Measurements from ENCODE around the gene RPS6KL1. TPM values are rescaled to one million over a fixed set of nuclear protein-coding genes. Genes with fewer than 3 reads are reported as not detected.
A peak's percentile ranks its signal among the peaks of the same experiment; 100 is the strongest.

Gene RPS6KL1
- total RNA-seq, 1 donor from 2014 or later = 0.97 TPM

GRCh38 chr14:74948228-74949175 is 25.4 kb upstream of the RPS6KL1 start:
- Mint-ChIP-seq H3K27ac (ENCODE audit: unreplicated experiment) (no peak overlapping the region), H3K9me3 (ENCODE audit: unreplicated experiment) (no peaks in the 10 kb centered on the region), H3K4me3 (ENCODE audit: unreplicated experiment) (no peak overlapping the region), H3K36me3 (ENCODE audit: unreplicated experiment) (no peaks in the 10 kb centered on the region), H3K4me1 (ENCODE audit: unreplicated experiment) (peaks cover 10% of the 10 kb centered on the region), H3K27me3 (ENCODE audit: unreplicated experiment) (peaks cover 2% of the 10 kb centered on the region)
- DNase-seq (ENCODE audit: extremely low spot score, unreplicated experiment) = no peak
- no peak for TF ChIP-seq CTCF (IDR thresholded peaks at IDR 0.05)

DNA sequence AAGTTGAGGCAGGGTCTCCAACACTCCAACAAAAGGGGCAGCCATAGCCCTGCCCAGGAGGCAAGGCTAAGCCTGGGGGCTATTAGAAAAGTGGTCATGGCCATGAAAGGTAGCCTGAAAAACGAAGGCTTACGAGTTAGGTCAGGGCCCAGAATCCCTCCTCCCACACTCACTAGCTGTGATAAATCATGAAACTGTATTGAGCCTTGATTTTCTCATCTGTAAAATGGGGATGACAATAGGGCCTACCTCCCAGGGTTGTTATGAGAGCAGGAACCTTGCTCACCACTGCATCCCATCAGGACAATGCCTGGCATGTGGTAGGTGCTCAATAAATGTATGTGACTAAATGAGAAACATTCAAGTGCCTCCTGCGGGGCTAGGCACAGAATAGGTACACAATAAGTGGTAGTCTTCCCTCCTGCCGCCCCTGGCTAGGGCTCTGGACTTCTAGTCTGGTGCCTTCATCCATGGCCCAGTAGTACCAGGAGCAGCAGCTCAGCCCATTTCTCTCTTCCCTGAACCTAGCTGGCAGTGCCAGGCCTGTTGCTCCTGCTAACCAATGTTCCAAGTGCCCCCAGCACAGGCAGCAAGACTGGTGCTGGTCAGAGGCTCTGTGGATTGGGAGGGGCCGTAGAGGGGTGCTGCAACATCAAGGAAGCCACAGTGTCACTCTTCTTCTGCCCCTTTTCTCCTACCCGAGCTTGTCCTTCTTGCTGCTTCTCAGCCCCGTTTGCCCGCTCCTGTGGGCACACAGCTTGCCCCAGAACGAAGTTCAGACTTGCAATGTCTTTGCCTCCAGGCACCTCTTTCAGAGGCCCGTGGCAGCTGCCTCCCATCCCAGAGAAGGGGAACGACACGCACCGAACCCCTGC is 24.5 kb upstream of the RPS6KL1 start:
- Mint-ChIP-seq H3K9me3 (ENCODE audit: unreplicated experiment) (no peaks in the 10 kb centered on the region), H3K27ac (ENCODE audit: unreplicated experiment) (no peak overlapping the region), H3K27me3 (ENCODE audit: unreplicated experiment) (peaks cover 2% of the 10 kb centered on the region), H3K36me3 (ENCODE audit: unreplicated experiment) (no peaks in the 10 kb centered on the region), H3K4me1 (ENCODE audit: unreplicated experiment) (peaks cover 6% of the 10 kb centered on the region), H3K4me3 (ENCODE audit: unreplicated experiment) (no peak overlapping the region)
- TF ChIP-seq CTCF (IDR thresholded peaks at IDR 0.05) = no peak
- DNase-seq (ENCODE audit: extremely low spot score, unreplicated experiment) = no peak

GRCh38 chr14:74946659-74947281 is 23.7 kb upstream of the RPS6KL1 start:
- TF ChIP-seq CTCF (IDR thresholded peaks at IDR 0.05) = peak; percentile 19
- DNase-seq (ENCODE audit: extremely low spot score, unreplicated experiment) = no peak
- Mint-ChIP-seq H3K27me3 (ENCODE audit: unreplicated experiment) (peaks cover 2% of the 10 kb centered on the region), H3K27ac (ENCODE audit: unreplicated experiment) (no peak overlapping the region), H3K36me3 (ENCODE audit: unreplicated experiment) (no peaks in the 10 kb centered on the region), H3K4me3 (ENCODE audit: unreplicated experiment) (no peak overlapping the region), H3K4me1 (ENCODE audit: unreplicated experiment) (peaks cover 8% of the 10 kb centered on the region), H3K9me3 (ENCODE audit: unreplicated experiment) (no peaks in the 10 kb centered on the region)

DNA sequence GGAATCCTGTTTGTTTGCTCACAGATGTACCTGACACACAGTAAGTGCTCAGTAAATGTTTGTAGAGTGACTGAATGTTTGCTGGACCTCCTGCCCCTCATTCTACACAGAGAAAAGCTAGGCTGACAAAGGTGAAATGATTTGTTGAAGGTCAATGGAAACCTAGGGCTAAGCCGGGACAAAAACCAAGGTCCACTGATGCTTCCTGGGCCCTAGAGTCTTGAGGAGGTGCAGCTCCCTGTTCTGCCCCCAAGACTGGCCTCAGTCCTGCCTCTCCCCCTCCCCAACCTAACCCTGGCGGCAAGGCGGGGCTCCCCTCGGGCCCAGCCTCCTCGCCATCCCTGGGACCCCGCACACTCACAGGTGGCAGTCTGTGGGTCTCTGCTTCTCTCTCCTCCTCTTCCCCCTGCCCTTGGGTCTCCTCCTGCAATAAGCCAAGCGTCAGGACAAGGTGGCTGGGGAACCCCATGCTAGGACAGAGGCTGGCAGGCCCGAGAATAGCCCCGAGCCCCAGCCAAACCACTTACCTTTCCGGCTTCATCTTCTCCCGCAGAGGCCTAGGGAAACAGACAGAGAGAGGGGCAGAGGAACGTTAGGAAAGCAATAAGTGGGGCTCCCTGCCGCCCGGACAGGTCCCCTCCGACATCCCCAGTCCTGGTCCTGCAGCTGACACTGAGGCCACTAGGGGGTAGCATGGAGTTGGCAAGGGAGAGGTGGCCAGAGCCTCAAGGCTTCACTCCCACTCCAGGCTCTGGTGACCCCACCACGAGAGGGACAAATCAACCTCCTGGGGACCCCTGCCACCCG is 23.0 kb upstream of the RPS6KL1 start:
- peaks cover 14% of the 10 kb centered on the region for H3K4me1 Mint-ChIP-seq (ENCODE audit: unreplicated experiment)
- peak; percentile 94 for TF ChIP-seq CTCF (IDR thresholded peaks at IDR 0.05)
- no peaks in the 10 kb centered on the region for H3K36me3 Mint-ChIP-seq (ENCODE audit: unreplicated experiment)
- H3K27ac Mint-ChIP-seq (ENCODE audit: unreplicated experiment) = no peak overlapping the region
- no peak for DNase-seq (ENCODE audit: extremely low spot score, unreplicated experiment)
- no peak overlapping the region for H3K4me3 Mint-ChIP-seq (ENCODE audit: unreplicated experiment)
- peaks cover 2% of the 10 kb centered on the region for H3K27me3 Mint-ChIP-seq (ENCODE audit: unreplicated experiment)
- H3K9me3 Mint-ChIP-seq (ENCODE audit: unreplicated experiment) = no peaks in the 10 kb centered on the region
